A549 (cell line): ENCODE data around the gene GRID1. TPM values are rescaled to one million over a fixed set of nuclear protein-coding genes. Genes with fewer than 3 reads are reported as not detected.

Experiments used
- ATAC-seq, 2 experiments: fragments of 200-7000 bp in 1 of 2; fragments of >200 bp in 1 of 2; cut with Nextera tagmentation in 1 of 2; cut with Tn5 transposase in 1 of 2; 3 replicates each; pipeline versions ENCODE4 v1.8.0 to v1.9.1; 2018 to 2020; ENCODE audit warnings: mild to moderate bottlenecking in 1 of 2, moderate library complexity in 1 of 2
- CTCF ChIA-PET: fragments of 300-600 bp; sonication (Branson Sonifier 250); formaldehyde crosslinking; extraction: SDS; loops from one replicate; lab custom pipeline; 2021; ENCODE audit warnings: antibody characterized with exemption, inconsistent platforms; lab: Yijun Ruan, JAX
- POLR2A ChIA-PET: fragments of 350-600 bp; formaldehyde crosslinking; extraction: SDS; loops from one replicate; lab custom pipeline; 2021; ENCODE audit warnings: antibody characterized with exemption, inconsistent platforms; lab: Yijun Ruan, JAX
- DNase-seq, 2 experiments: peaks; one replicate each; pipeline versions ENCODE4 v3.0.0 to v3.0.0-alpha.2; 2011 to 2016; ENCODE audit warnings: low read depth in 1 of 2, low spot score in 1 of 2
- FAIRE-seq: peaks from 2 replicates; lab custom pipeline; 2011; peaks lifted over from hg19 to GRCh38; lab: Jason Lieb, UNC
- H3K27ac ChIP-seq, 2 experiments: fragments of >200 bp; sonication (Bioruptor Twin); formaldehyde crosslinking; 3 replicates each; pipeline ENCODE4 v1.5.1; 2016 to 2017
- H3K4me1 ChIP-seq: fragments of >200 bp; sonication (Bioruptor Twin); formaldehyde crosslinking; 3 replicates; pipeline ENCODE4 v1.6.1; 2016
- H3K4me2 ChIP-seq: fragments of >200 bp; sonication (Bioruptor Twin); formaldehyde crosslinking; 3 replicates; pipeline ENCODE4 v1.6.1; 2016
- H3K4me3 ChIP-seq: fragments of >200 bp; sonication (Bioruptor Twin); formaldehyde crosslinking; 3 replicates; pipeline ENCODE4 v1.5.1; 2016
- H3K9me3 ChIP-seq: fragments of >200 bp; sonication (Bioruptor Twin); formaldehyde crosslinking; 3 replicates; pipeline ENCODE4 v1.6.1; 2016
- BHLHE40 ChIP-seq: IDR thresholded peaks from 2 replicates; pipeline ENCODE4 v1.6.1; 2012; ENCODE audit warnings: low read depth, low read length, inconsistent platforms
- CBX2 ChIP-seq: fragments of 200-600 bp; sonication (generic); IDR thresholded peaks from 2 replicates; pipeline ENCODE4 v1.6.1; 2016; ENCODE audit warnings: low read depth, mild to moderate bottlenecking, borderline replicate concordance
- CHD4 ChIP-seq: fragments of 200-600 bp; sonication (generic); IDR thresholded peaks from 2 replicates; pipeline ENCODE4 v1.6.1; 2016; ENCODE audit warnings: antibody characterized with exemption, mild to moderate bottlenecking, borderline replicate concordance
- EP300 ChIP-seq, 2 experiments: fragments of >200 bp; sonication (Bioruptor Twin); formaldehyde crosslinking; IDR thresholded peaks; 2 replicates in 1 of 2; 3 replicates in 1 of 2; pipeline ENCODE4 v1.6.1; 2016 to 2017
- FOSL2 ChIP-seq, 2 experiments: fragments of 450-650 bp in 1 of 2; fragments of >200 bp in 1 of 2; sonication (Bioruptor Twin) in 1 of 2; formaldehyde crosslinking; IDR thresholded peaks; 2 replicates each; pipeline versions ENCODE4 v1.5.0 to v1.6.1; 2016 to 2020; ENCODE audit warnings: mild to moderate bottlenecking in 1 of 2, moderate library complexity in 1 of 2
- GATA3 ChIP-seq: IDR thresholded peaks from 2 replicates; pipeline ENCODE4 v1.6.1; 2012; ENCODE audit warnings: borderline replicate concordance
- HDAC2 ChIP-seq: fragments of 200-600 bp; sonication (generic); IDR thresholded peaks from 2 replicates; pipeline ENCODE4 v1.6.1; 2016
- HEYL ChIP-seq: fragments of 250-450 bp; sonication (Bioruptor Pico); IDR thresholded peaks from 2 replicates; pipeline ENCODE4 v1.8.0; 2021; ENCODE audit warnings: mild to moderate bottlenecking, moderate library complexity
- HOXB13 ChIP-seq: fragments of 250-450 bp; sonication (Bioruptor Pico); IDR thresholded peaks from 2 replicates; pipeline ENCODE4 v1.5.0; 2020; ENCODE audit warnings: low read depth, mild to moderate bottlenecking, moderate library complexity
- JUN ChIP-seq, 2 experiments: fragments of >200 bp; sonication (Bioruptor Twin); formaldehyde crosslinking; IDR thresholded peaks; 2 replicates in 1 of 2; 3 replicates in 1 of 2; pipeline ENCODE4 v1.6.1; 2016 to 2017
- KDM1A ChIP-seq: fragments of 200-600 bp; sonication (generic); IDR thresholded peaks from 2 replicates; pipeline ENCODE4 v1.6.1; 2016; ENCODE audit warnings: low read depth, mild to moderate bottlenecking
- KDM5A ChIP-seq: fragments of 200-600 bp; sonication (generic); IDR thresholded peaks from 2 replicates; pipeline ENCODE4 v1.6.1; 2016; ENCODE audit warnings: antibody characterized with exemption, mild to moderate bottlenecking
- MAFK ChIP-seq: fragments of 450-650 bp; IDR thresholded peaks from 2 replicates; pipeline ENCODE4 v1.6.1; 2014; ENCODE audit not compliant: partially characterized antibody
- MAZ ChIP-seq: fragments of 150-350 bp; IDR thresholded peaks from 2 replicates; pipeline ENCODE4 v1.6.1; 2014; ENCODE audit warnings: antibody characterized with exemption, low read depth, low read length, borderline replicate concordance
- MYC ChIP-seq: IDR thresholded peaks from 2 replicates; pipeline ENCODE4 v1.6.1; 2012; ENCODE audit warnings: mild to moderate bottlenecking, inconsistent platforms, low read length, improper control_type of control experiment, borderline replicate concordance
- NPAS2 ChIP-seq: fragments of 250-450 bp; sonication (Bioruptor Pico); IDR thresholded peaks from 2 replicates; pipeline ENCODE4 v1.8.0; 2022; ENCODE audit warnings: mild to moderate bottlenecking, moderate library complexity, borderline replicate concordance
- NR3C1 ChIP-seq: fragments of >200 bp; sonication (Bioruptor Twin); formaldehyde crosslinking; IDR thresholded peaks from 3 replicates; pipeline ENCODE4 v1.6.1; 2017
- PHF8 ChIP-seq: fragments of 200-600 bp; sonication (generic); IDR thresholded peaks from 2 replicates; pipeline ENCODE4 v1.6.1; 2016; ENCODE audit warnings: low read depth, mild to moderate bottlenecking, antibody characterized with exemption, moderate library complexity, borderline replicate concordance
- RCOR1 ChIP-seq: fragments of 150-350 bp; IDR thresholded peaks from 2 replicates; pipeline ENCODE4 v1.6.1; 2014; ENCODE audit warnings: antibody characterized with exemption, low read length, low read depth
- SMC3 ChIP-seq: fragments of >200 bp; sonication (Bioruptor Twin); formaldehyde crosslinking; IDR thresholded peaks from 3 replicates; pipeline ENCODE4 v1.6.1; 2018; ENCODE audit warnings: inconsistent platforms
- SREBF2 ChIP-seq: fragments of 450-650 bp; IDR thresholded peaks from 2 replicates; pipeline ENCODE4 v1.6.1; 2014; ENCODE audit warnings: mild to moderate bottlenecking, moderate library complexity
- TP53 ChIP-seq: fragments of 250-450 bp; sonication (Bioruptor Pico); IDR thresholded peaks from 2 replicates; pipeline ENCODE4 v1.5.0; 2021; ENCODE audit warnings: mild to moderate bottlenecking, moderate library complexity
- ZNF302 ChIP-seq: fragments of 250-450 bp; sonication (Bioruptor Pico); IDR thresholded peaks from 2 replicates; pipeline ENCODE4 v1.9.0; 2021; ENCODE audit warnings: inconsistent platforms, mild to moderate bottlenecking, moderate library complexity
- ZSCAN20 ChIP-seq: fragments of 250-450 bp; sonication (Bioruptor Pico); IDR thresholded peaks from 2 replicates; pipeline ENCODE4 v1.8.0; 2022; ENCODE audit warnings: mild to moderate bottlenecking, moderate library complexity
- WGBS: methylation state at CpG from one replicate; pipeline ENCODE4 v1.1.6; 2017; ENCODE audit errors: missing lambda C conversion rate; 5-methylcytosine and 5-hydroxymethylcytosine counted together
- polyA plus RNA-seq, 4 experiments: library from polyadenylated mRNA; depleted of rRNA in 3 of 4; stranded (reverse); fragments of >200 nt; fragmentation: RNase III in 1 of 4; extraction: RNeasy Plus Mini Kit Qiagen cat#74134 plus additional on column Dnase treatment in 1 of 4; gene quantifications; 2 replicates in 3 of 4; 3 replicates in 1 of 4; pipeline ENCODE4 v1.2.3, GENCODE V29; 2011 to 2017
- TF ChIP-seq, protein P1 (sequence below): fragments of 450-650 bp; IDR thresholded peaks from 2 replicates; pipeline ENCODE4 v1.6.1; 2014; ENCODE audit warnings: antibody characterized with exemption
- TF ChIP-seq, protein P2 (sequence below): IDR thresholded peaks from 2 replicates; pipeline ENCODE4 v1.6.1; 2012; ENCODE audit warnings: low read depth, borderline replicate concordance
- TF ChIP-seq, protein P3 (sequence below): IDR thresholded peaks from 2 replicates; pipeline ENCODE4 v1.6.1; 2012
- TF ChIP-seq, protein P4 (sequence below): fragments of >200 bp; sonication (Bioruptor Twin); formaldehyde crosslinking; IDR thresholded peaks from 3 replicates; pipeline ENCODE4 v1.6.1; 2016
- TF ChIP-seq, protein P5 (sequence below): IDR thresholded peaks from 2 replicates; pipeline ENCODE4 v1.6.1; 2012
- TF ChIP-seq, protein P6 (sequence below): fragments of 250-450 bp; sonication (Bioruptor Pico); IDR thresholded peaks from 2 replicates; pipeline ENCODE4 v1.5.0; 2020; ENCODE audit warnings: low read depth, mild to moderate bottlenecking, moderate library complexity

The GRID1 gene
- polyA plus RNA-seq, 2 of the 4 experiments (the other 2 are of a cell fraction), result 0.14 to 0.30 TPM

DNA sequence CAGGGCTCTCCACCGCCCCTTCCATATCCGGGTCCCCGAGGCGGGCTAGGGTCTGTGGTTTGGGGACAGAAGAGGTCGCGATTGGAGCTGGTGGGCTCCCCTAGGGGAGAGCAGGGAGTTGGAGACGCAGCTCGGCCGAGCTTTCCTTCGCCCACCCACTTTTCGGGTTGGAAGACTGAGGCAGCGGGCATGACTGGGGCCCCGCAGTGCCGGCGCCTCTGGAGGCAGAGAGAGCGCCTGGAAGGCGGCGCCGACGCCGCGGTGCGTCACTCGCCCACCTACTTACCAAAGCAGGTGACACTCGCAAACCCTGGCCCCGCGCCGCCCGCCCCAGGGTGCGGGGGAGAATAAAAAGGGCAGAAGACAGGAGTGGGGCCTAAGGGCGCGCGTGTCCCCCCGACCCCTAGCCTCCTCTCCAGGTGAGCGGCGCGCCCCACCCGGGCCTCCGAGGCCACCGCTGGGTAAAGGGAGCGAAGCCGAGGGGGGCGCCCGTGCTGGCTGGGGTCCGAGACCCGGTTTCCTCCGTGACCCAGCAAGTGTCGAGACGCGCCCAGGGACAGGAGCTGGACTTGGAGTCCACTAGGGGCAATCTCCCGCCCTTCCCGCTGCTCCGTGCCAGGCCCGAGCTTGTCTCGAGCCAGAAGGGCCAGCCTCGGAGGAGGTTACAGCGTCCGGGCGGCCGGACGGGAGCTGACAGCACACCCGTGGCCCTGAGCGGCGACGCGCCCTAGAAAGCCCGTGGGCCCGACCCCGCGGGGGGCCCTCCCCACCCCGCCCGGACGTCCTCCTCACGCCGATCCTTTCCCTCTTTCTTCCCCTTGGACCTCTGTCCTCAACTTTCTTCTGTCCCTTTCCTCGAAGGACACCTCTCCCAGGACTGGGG is 34.4 kb upstream of the GRID1 start:
- WGBS, result 1% methylated on average over 22 of the region's 76 CpGs
- Histone ChIP-seq H3K27ac (peak overlapping the region; percentile 92 to 94), H3K9me3 (no peaks in the 10 kb centered on the region), H3K4me1 (peaks cover 23% of the 10 kb centered on the region), H3K4me3 (peak overlapping the region; percentile 78), H3K4me2 (peak overlapping the region; percentile 94)
- POLR2A ChIA-PET, result interaction anchor here (0.6 to 3.3 kb wide), 21 partner anchors 8 to 356 kb away, joined by 3 to 49 read pairs (median 4); partner anchors contain the start of genes BMPR1A, GRID1 and WAPL
- FAIRE-seq (no peak), ATAC-seq (peak; percentile 63 to 64), DNase-seq (peak; percentile 68 to 74)
- TF ChIP-seq GATA3 (0 out of 2 replicates have a peak, but pooled peaks have one; percentile 12), KDM5A (no peak), MAFK (no peak), PHF8 (peak; percentile 13; the same call in 1 of the 2 replicates), TP53 (CRISPR knock-in tag) (no peak), BHLHE40 (no peak), SMC3 (no peak), RCOR1 (peak; percentile 70; the same call in 1 of the 2 replicates), KDM1A (peak; percentile 98), CHD4 (peak; percentile 92), HDAC2 (peak; percentile 92; the same call in 1 of the 2 replicates)
- TF ChIP-seq, protein P1, sequence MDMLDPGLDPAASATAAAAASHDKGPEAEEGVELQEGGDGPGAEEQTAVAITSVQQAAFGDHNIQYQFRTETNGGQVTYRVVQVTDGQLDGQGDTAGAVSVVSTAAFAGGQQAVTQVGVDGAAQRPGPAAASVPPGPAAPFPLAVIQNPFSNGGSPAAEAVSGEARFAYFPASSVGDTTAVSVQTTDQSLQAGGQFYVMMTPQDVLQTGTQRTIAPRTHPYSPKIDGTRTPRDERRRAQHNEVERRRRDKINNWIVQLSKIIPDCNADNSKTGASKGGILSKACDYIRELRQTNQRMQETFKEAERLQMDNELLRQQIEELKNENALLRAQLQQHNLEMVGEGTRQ, result no peak
- TF ChIP-seq, protein P2, sequence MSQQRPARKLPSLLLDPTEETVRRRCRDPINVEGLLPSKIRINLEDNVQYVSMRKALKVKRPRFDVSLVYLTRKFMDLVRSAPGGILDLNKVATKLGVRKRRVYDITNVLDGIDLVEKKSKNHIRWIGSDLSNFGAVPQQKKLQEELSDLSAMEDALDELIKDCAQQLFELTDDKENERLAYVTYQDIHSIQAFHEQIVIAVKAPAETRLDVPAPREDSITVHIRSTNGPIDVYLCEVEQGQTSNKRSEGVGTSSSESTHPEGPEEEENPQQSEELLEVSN, result peak; percentile 78
- TF ChIP-seq, protein P3, sequence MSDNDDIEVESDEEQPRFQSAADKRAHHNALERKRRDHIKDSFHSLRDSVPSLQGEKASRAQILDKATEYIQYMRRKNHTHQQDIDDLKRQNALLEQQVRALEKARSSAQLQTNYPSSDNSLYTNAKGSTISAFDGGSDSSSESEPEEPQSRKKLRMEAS, result peak; percentile 53; the same call in 1 of the 2 replicates
- TF ChIP-seq, protein P4, sequence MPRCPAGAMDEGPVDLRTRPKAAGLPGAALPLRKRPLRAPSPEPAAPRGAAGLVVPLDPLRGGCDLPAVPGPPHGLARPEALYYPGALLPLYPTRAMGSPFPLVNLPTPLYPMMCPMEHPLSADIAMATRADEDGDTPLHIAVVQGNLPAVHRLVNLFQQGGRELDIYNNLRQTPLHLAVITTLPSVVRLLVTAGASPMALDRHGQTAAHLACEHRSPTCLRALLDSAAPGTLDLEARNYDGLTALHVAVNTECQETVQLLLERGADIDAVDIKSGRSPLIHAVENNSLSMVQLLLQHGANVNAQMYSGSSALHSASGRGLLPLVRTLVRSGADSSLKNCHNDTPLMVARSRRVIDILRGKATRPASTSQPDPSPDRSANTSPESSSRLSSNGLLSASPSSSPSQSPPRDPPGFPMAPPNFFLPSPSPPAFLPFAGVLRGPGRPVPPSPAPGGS, result no peak
- CTCF ChIA-PET, result interaction anchor here (0.6 to 6.3 kb wide), 43 partner anchors 7 to 1857 kb away, joined by 3 to 143 read pairs (median 5); partner anchors contain the start of gene WAPL

DNA sequence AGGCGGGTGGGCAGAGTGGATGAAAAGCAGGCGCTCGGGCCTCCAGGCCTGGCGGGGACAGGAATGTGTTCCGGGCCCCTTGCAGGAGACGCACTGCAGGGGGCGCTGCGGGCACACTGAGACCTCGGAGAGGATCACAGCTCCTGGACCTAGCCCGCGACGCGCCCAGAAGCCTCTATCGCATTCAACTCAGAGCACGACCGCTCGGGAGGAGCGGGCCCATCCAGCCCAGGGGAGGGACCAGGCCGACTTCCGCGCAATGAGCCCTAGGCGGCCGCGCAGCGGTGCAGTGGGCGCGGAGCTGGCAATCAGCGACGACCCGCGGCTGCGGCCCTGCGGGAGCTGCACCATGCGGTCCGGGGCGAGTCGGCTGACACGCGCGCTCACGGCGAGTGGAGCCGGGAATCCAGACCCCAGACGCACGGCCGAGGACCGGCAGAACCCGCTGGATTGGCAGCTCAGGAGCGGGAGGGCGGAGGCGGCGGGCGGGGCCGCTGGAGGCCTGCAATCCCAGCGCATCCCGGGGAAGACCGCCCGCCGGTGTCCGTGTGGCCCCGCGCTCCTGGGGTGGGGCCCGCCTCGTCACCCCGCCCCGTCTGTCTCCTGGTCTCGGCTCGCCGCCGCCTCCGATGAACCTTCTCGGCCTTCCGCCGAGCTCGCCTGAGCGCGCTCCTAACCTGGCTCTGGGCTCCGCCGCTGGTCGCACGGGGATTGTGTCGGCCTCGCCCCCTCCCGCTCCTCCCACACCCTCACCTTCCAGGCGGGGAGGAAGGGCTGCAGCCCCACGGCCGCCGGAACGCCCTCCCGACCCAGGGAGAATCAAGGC is 33.5 kb upstream of the GRID1 start:
- H3K9me3 ChIP-seq, result no peaks in the 10 kb centered on the region
- H3K27ac ChIP-seq, result peak overlapping the region; percentile 92 to 94
- CTCF ChIA-PET, result interaction anchor here (0.6 to 6.3 kb wide), 57 partner anchors 8 to 1856 kb away, joined by 3 to 143 read pairs (median 4); partner anchors contain the start of genes LDB3 and WAPL
- WGBS, result 1% methylated on average over 33 of the region's 90 CpGs
- peak overlapping the region; percentile 94 for H3K4me2 ChIP-seq
- DNase-seq (peak; percentile 95 to 97), FAIRE-seq (no peak), ATAC-seq (peak; percentile 88 to 93)
- H3K4me1 ChIP-seq, result peaks cover 23% of the 10 kb centered on the region
- POLR2A ChIA-PET, result interaction anchor here (0.8 to 3.3 kb wide), 19 partner anchors 9 to 357 kb away, joined by 3 to 49 read pairs (median 4); partner anchors contain the start of genes GRID1 and WAPL
- H3K4me3 ChIP-seq, result peak overlapping the region; percentile 78
- TF ChIP-seq SREBF2, result no peak
- no peak for TF ChIP-seq BHLHE40
- TF ChIP-seq ZNF302 (CRISPR knock-in tag), result no peak
- TF ChIP-seq HOXB13, result no peak
- TF ChIP-seq, protein P5, sequence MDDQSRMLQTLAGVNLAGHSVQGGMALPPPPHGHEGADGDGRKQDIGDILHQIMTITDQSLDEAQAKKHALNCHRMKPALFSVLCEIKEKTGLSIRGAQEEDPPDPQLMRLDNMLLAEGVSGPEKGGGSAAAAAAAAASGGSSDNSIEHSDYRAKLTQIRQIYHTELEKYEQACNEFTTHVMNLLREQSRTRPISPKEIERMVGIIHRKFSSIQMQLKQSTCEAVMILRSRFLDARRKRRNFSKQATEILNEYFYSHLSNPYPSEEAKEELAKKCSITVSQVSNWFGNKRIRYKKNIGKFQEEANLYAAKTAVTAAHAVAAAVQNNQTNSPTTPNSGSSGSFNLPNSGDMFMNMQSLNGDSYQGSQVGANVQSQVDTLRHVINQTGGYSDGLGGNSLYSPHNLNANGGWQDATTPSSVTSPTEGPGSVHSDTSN, result 0 out of 2 replicates have a peak, but pooled peaks have one; percentile 24
- no peak for TF ChIP-seq EP300 (IDR thresholded peaks at IDR 0.05)
- TF ChIP-seq NR3C1, result no peak
- peak; percentile 72; the same call in 1 of the 2 replicates for TF ChIP-seq MYC
- no peak for TF ChIP-seq FOSL2 (IDR thresholded peaks at IDR 0.05)
- no peak for TF ChIP-seq FOSL2 (CRISPR knock-in tag; IDR thresholded peaks at IDR 0.05)
- TF ChIP-seq, protein P6, sequence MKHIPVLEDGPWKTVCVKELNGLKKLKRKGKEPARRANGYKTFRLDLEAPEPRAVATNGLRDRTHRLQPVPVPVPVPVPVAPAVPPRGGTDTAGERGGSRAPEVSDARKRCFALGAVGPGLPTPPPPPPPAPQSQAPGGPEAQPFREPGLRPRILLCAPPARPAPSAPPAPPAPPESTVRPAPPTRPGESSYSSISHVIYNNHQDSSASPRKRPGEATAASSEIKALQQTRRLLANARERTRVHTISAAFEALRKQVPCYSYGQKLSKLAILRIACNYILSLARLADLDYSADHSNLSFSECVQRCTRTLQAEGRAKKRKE (CRISPR knock-in tag), result no peak
- TF ChIP-seq ZSCAN20 (CRISPR knock-in tag), result no peak
- peak; percentile 59 to 84; a peak in 4 of 5 replicates for TF ChIP-seq JUN (IDR thresholded peaks at IDR 0.05)
- TF ChIP-seq HEYL (CRISPR knock-in tag), result no peak
- TF ChIP-seq NPAS2 (CRISPR knock-in tag), result no peak
- no peak for TF ChIP-seq CBX2
- no peak for TF ChIP-seq MAZ
